Activated CD8-positive, alpha-beta memory T cell treated with anti-CD3 and anti-CD28 coated beads for 4 hours (primary cell): ENCODE results near the gene C5orf52.
"Not testable (repeated sequence)": the region's sequence is repeated elsewhere in the genome, so short reads cannot be mapped to it uniquely, and the experiment has no call there.

Source experiments
- DNase-seq, 2 donors: peaks; one replicate each; pipeline ENCODE4 v3.0.0-alpha.2; 2020; ENCODE audit warnings: low read depth in 2 of 2

Gene C5orf52

DNA sequence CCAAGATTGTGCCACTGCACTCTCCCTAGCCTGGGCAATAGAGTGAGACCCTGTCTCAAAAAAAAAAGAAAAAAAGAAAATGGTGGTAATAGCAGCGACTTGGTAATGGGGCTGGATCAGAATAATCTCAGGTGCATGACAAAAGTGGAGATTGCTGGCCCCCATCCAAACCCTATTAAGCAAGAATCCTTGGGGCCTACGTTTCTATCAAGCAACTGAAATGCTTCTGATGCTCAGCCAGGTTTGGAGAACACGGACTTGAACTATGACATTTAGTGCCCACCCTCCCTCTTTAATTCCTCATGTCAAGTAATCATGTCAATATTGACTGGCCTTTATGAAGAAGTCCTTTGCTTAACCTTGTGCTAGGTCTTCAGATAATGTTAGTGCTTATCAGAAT, 6.6 kb downstream of the C5orf52 start:
- no peak for DNase-seq

DNA sequence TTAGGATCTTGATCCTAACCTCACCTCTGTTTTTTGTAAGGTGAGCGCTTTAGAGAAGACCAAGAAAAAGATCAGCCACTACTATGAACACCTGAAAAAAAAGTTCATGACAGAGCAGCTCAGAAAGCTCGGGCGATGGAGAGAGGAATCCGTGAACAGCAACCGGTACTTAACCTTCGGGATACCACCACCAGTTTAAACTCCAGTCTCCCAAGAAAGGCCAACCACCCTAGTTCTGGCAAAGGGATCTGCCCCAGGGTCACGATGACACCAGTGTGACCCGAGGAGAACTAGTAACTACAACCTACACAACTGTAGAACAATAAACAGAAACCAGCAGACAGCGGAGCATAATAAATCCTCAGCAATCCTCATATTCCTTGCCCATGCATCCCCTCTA, 8.5 kb downstream of the C5orf52 start:
- DNase-seq, result no peak

DNA sequence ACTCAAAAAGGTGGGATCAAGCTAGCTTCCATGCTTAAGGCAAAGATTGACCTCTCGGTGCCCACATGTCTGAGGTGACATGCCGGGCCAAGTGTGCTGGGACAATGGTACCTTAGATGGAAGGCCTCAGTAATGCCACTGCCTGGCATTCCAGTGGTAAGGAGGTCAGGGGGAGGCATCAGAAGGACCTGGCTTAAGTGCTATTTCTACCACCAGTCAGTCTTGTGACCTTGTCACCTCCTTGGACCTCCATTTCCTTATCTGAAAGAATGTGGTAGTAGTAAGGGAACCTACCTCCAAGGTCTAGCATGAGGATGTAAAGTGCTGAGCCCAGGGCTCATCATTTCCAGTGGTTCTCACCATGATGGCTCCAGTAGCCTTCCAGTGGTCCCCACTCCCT, 8.9 kb downstream of the C5orf52 start:
- DNase-seq, result no peak

DNA sequence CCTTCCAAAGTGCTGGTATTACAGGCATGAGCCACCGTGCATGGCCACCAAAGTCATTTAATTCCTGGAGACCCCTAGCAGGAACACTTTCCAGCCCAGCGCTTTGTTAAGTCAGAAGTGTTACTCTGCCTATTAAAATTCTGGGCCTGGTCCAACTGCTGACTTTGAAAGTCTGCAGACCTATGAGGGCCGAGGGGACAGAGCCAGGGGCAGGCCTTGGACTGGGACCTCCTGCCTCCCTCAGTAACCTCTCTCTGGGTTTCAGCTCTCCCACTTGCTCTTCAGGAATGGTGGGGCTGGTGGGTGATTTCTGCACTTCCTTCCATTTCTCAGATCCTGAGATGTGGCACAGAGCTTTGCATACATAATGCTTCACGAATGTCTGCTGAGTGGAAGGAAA, 9.7 kb downstream of the C5orf52 start:
- no peak for DNase-seq

DNA sequence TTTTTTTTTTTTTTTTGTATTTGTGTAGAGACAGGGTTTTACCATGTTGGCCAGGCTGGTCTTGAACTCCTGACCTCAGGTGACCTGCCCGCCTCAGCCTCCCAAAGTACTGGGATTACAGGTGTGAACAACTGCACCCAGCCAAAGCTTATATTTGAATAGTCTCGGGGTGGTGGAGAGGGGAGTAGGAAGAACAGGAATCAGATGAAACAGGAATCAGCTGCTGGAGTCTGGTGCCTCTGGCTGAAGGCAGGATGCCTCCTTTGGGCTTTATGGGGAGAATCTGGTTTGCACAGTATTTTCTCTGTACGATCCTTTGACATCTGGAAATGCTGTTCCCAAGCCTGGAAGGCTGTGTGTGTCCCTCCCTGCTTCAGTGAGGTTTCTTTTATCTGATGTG, 10.9 kb downstream of the C5orf52 start:
- no peak for DNase-seq

DNA sequence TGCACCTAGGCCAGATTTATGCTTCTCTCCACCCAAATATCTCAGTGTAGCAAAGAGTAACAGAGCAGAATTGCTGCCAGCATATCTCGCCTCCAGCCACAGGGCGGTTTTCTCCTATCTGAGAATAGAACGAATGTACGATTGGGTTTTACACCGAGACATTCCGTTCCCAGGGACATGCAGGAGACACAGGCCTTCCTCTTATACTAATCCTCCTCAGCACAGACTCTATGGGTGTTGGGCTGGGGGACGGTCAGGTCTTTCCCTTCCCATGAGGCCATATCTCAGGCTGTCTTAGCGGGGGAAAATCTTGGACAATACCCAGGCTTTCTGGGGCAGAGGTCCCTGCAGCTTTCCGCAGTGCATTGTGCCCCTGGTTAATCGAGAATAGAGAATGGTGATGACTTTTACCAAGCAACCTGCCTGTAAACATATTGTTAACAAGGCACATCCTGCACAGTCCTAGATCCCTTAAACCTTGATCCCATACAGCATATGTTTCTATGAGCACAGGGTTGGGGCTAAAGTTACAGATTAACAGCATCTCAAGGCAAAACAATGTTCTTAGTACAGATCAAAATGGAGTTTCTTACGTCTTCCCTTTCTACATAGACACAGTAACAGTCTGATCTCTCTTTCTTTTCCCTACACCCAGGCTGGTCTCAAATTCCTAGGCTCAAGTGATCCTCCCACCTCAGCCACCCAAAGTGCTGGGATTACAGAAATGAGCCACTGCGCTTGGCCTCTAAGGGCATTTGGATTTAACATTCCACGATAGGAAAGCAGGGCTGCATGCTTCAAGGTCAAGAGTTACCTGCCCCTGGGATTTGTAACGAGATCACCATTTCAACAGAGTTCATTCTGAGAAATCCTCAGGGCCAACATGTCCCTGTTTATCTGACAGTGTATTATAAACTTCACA, 15.2 kb downstream of the C5orf52 start:
- DNase-seq, result not testable (repeated sequence)

DNA sequence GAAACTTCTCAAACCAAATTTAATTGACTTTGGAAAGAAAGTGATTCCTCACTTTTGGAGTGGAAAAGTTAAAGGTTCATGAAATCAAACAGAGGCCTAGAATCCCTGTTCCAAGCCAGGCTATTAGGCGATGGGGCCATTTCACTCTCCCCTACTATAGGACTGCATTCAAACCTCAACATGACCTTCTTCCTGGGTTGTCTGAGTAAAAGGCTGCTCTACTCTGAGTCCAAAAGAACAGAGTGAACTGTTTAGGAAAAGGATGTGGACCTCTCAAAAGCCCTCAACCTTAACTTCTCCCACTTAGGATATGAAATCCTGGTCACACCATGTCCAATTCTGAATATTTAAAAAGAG, 15.8 kb downstream of the C5orf52 start:
- no peak for DNase-seq

DNA sequence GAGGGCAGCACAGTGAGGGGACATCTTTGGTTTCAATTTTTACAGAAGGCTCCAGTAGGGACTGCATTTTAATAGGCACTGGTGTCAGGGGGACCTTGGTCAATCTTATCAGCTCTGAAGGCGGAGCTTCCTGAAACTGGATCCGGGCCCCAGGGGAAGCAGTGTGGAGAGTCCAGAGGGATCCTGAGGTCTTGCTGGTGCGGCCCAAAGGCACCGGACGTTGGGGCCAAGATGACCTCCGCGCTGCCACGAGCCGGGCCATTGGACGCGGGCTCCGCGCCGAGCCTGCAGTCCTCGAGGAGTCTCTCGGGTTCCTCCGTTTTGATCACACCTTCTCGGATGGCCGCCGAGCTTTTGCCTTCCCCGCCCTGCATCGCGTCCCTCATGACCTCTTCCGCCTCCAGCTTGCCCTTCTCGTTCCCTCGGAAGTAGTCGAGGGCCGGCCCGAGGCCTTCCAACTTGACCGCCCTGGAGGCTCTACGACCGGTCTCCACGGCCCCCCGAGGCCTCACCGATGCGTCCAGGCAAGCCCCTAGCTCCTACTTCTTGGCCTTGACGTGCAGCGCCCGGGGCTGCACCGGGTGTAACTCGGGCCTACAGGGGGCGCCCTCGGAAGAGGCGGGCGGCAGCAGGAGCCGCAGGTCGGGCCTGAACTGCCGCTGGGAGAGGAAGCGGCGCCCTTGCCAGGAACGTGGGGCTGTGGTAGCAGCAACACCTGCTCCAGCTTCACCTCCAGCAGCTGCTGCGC, 18.8 kb downstream of the C5orf52 start:
- DNase-seq, result no peak

DNA sequence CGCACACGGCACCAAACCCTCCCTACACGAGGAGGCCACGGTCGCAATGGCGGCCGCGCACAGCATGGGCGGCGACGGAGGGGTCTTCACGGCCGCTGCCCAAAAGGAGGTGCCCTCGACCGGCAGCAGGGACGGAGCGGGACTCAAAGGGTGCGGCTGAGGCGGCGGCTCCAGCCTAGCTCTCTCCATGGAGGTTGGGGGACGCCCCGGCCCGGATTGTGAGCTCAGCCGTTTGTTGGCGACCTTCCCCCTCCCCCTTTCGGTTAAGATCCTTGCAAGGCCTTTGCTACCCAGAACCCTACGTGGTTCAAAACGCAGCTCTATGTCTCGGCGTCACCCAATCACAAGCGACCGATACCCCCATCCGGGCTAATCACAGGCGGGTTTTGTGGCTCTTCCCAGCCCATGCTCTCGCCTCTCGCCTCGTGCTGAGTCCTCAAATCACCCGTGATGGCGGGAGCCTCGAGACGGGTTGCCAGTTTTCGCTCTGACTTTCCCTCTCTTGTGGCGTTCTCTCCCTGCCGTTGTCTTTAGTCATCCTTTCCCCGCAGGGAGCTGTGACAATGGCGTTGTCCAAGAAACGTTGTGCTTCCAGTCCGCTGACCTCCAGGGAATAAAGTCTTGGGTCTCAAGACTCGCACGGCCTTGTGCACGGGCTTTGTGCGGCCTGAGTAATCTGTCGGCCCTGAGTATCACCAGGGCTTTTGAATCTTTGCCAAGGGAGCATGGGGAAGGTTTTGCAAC, 19.5 kb downstream of the C5orf52 start:
- DNase-seq, result no peak

DNA sequence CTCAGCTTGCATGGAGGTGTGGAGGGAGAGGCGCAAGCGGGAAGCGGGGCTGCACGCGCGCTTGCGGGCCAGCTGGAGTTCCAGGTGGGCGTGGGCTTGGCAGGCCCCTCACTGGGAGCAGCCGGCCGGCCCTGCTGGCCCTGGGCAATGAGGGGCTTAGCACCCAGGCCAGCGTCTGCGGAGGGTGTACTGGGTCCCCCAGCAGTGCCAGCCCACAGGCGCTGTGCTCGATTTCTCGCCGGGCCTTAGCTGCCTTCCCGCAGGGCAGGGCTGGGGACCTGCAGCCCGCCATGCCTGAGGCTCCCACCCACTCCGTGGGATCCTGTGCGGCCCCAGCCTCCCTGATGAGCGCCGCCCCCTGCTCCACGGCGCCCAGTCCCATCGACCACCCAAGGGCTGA, 22.5 kb downstream of the C5orf52 start:
- DNase-seq, result not testable (repeated sequence)

DNA sequence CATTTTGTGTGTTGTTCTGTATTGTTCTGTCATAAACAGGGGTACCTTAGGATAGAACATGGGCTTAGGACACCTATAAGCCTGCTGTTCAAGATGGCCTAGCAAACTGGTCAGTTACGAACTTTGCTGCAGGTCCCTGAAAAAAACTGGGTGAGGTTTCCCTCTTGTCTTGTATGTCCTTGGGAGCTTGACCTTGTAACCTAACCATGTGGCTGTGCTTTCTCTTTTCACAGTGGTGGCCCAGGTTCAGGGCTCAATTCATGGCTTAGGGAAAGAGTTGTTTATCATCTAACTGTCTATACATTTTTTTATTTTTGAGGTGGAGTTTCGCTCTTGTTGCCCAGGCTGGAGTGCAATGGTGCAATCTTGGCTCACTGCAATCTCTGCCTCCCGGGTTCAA, 24.8 kb downstream of the C5orf52 start:
- not testable (repeated sequence) for DNase-seq

DNA sequence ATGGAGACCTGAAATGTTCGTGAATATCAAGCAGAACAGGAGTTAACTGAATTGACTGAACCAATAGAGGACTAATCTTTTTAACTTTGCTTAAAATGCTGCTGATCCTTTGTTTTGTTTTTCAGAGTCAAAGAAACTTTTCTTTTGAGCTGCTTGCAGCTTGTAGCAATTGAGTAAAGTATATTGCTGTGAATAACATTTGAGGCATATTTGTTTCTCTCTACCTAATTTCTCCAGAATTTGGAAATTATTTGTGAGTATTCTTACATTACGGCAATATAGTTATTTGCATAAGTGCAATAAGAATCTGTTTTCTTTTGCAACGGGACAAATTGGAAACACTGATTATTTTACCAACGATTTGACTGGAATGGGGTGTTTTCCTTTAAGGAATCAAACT, 27.3 kb downstream of the C5orf52 start:
- not testable (repeated sequence) for DNase-seq

DNA sequence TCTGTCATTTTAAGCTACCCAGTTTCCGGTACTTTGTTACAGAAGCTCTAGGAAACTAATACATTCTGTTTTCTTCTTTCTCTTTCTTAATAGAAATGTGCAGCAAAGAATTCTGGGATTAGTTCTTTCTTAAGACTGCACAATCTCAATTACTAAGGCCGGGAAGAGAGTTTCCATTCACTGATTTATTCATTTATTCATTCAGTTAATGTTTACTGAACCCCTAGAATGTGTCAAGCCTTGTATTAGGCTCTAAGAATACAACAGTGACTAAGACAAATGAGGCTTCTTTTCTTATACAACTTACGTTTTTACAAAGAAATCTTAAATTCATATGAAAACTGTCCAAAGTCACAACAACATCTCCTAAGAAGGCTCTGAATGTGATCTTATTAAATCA, 32.4 kb downstream of the C5orf52 start:
- no peak for DNase-seq

DNA sequence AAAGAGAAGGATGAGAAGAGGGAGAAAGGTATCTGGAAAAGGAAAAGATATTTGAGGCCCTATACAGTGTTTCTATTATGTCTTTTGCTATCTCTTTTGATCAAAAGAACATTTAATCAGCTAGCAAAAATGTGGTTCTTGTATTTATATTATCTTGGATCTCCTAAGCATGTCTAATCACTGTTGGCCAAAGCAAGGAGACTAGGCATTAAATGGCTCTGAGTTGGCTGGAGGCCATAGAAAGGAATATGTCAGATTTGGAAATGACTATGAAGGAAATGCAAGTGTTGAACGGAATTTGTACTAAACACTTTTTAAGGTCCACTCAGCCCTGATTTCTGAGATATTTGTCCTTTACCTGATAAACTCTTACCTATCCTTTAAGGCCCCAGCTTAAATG, 37.5 kb downstream of the C5orf52 start:
- DNase-seq, result no peak

DNA sequence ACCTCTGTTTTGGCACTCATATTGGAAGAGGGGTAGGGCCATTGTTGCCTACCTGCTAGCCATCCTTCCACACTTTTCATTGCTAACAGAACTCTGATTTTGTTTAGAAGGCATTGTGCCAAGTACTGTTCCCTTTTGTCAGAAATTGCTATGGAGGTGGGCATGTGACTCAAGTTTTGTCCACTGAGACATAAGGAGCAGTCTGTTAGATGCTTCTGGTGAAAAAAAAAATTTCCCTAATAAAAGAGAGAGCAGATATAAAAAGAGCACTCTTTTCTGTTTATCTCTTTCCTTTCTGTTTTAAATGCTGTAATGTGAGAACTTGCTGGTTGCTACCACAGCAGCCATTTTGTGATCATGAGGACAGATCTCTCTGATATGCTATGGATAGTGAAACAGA, 38.0 kb downstream of the C5orf52 start:
- no peak for DNase-seq

DNA sequence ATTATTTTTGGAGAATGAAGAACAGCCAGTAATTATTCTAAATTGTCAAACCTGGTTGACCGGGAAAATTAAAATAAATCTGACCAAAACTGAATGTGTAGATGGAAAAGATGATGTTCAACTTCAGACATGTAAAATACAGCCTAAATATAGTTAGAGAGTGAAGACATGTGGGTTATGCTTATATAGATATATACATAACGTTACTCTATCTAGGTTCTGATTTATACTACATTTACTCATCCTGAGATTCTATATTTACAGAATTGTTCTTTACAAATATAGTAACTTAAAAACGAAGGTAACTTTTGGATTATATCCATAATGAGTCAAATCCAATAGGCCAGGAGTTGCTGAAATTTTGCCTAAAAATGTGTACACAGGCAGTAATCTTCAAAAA, 39.1 kb downstream of the C5orf52 start:
- no peak for DNase-seq

DNA sequence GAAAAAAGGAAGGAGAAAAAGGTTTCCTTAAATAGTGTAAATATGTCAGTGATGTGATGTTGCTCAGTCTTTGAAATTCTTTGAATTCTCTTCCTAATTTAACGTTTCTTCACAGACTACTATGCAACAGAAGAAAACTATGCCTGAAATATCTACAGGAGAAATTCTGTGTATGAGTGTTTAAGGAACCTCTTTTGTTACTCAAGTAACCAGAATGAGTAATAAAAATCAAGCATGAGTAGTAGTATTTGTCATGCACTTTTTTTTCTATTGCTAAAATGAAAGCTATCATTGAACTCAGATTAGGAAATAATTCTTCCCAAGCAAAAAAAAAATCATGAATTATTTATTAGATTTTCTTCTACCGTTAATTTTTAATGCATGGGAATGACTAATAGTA, 39.5 kb downstream of the C5orf52 start:
- DNase-seq, result no peak

DNA sequence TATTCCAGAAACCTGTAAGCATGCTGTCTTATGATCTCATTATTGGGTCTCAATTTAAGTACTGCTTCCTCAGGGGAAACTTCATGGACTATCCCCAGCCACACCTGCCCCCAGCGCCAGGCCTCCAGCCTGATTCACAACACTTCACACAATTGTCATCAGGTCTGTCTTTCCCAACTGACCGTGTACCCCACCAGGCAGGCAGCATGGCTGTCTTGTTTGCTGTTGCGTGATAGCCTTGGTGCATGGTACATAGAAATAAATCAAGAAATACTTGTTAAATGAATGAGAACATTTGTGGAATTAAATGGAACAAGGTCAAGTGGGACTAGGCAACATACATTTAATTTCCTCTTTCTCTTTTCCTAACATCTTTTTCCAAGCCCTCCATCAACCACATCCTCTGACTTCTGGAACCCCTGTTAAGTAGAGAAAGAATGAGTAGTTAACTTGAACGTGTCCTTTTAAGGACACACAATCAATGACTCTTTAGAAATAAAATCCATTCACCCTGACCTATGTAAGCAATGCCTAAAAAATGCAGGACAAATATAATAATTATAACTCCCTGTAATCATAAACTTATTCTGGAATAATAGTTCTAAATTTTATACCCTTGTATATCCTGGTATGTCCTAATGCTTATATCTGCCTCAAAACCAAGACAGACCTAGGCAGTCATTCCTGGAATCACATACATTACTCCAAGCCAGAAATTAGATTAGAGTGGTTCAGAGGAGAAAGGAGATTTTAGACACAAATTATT, 42.7 kb downstream of the C5orf52 start:
- DNase-seq, result no peak

DNA sequence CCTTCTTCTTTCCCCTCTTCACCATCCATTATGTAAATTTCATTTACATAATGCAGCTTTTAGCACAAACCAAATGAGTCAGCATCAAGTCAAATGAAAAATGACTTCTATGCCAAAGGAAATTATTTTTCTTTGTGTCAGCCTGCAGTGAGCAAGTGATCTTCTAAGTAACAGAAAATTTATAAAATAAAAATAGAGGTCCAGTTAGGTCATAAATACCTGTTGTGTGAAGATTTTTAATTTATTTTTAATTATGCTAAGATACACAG, 43.2 kb downstream of the C5orf52 start:
- no peak for DNase-seq

DNA sequence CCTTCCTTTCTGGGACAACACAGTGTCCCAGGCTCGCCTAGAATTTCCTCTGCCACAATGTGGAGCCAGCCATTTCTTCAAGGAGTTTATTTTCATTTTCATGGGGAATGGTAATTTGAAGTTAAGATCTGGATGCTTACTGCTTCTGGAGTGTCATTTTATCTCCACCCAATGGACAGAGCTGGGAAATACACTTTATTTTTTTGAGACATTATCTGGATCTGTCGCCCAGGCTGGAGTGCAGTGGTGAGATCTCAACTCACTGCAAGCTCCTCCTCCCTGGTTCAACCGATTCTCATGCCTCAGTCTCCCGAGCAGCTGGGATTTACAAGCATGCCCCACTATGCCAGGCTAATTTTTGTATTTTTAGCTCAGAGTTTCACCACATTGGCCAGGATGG, 47.2 kb downstream of the C5orf52 start:
- DNase-seq, result no peak

DNA sequence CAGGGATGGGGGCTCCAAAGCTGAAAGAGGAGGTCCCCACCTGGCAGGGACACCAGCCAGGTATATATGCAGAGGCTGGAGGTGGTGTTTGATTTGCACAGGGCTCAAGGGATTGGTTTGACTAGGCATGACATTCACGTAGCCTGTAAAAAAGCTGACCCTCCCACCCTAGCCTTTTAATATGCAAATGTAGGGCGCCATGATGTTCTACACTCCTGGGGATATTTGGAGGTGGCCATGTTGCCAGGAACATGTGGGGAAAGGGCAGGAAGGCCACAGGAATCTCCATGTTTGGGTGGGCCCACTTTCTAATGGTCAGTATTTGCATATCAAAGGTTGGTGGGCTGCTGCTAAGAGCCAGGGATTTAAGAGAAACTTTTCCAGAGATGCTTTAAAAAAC, 47.9 kb downstream of the C5orf52 start:
- DNase-seq, result no peak

DNA sequence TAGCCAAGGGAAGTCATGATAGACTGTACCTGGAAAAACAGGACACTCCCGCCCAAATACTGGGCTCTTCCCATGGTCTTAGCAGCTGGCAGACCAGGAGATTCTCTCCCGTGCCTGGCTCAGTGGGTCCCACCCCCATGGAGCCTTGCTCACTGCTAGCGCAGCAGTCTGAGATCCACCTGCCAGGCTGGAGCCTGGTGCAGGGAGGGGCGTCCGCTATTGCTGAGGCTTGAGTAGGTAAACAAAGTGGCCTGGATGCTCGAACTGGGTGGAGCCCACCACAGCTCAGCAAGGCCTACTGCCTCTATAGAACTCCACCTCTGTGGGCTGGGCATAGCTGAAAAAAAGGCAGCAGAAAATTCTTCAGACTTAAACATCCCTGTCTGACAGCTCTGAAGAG, 49.8 kb downstream of the C5orf52 start:
- DNase-seq, result no peak
